ENCODE data around the gene GLB1L3.

DNA sequence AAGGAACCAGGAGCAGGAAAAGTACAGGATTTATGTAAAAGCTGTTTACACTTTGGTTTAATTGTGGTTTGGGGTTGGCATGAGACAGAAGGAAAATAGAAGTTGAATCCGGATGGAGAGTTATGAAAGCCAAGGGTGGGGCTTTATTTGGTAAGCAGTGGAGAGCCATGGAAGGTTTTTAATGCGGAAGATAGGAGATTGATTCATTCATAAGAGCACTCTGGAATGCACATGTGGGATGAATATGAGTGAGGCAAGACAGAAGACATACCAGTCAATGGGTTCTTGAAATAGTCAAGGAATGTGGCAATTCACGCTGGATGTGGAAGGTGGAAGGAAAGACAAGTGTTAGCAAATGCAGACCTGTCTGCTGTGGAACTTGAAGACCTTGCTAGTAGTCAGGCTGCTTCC is 9.3 kb upstream of the GLB1L3 start:
- TF ChIP-seq, protein P1, sequence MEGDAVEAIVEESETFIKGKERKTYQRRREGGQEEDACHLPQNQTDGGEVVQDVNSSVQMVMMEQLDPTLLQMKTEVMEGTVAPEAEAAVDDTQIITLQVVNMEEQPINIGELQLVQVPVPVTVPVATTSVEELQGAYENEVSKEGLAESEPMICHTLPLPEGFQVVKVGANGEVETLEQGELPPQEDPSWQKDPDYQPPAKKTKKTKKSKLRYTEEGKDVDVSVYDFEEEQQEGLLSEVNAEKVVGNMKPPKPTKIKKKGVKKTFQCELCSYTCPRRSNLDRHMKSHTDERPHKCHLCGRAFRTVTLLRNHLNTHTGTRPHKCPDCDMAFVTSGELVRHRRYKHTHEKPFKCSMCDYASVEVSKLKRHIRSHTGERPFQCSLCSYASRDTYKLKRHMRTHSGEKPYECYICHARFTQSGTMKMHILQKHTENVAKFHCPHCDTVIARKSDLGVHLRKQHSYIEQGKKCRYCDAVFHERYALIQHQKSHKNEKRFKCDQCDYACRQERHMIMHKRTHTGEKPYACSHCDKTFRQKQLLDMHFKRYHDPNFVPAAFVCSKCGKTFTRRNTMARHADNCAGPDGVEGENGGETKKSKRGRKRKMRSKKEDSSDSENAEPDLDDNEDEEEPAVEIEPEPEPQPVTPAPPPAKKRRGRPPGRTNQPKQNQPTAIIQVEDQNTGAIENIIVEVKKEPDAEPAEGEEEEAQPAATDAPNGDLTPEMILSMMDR (IDR thresholded peaks at IDR 0.05): no peak
- TF ChIP-seq POLR2A (IDR thresholded peaks at IDR 0.05): no peak
